ENCODE measurements around the gene MADD. TPM values are rescaled to one million over a fixed set of nuclear protein-coding genes. Genes with fewer than 3 reads are reported as not detected.

The MADD gene
- total RNA-seq: 10 to 100 TPM; 58.2 to 62.1 TPM

GRCh38 chr11:47269829-47270305, at the start of gene MADD:
MADD (plus strand) TSS chr11:47270133.
- peaks cover 44% of the 10 kb centered on the region for H3K4me1 Mint-ChIP-seq (ENCODE audit: low read depth)
- DNase-seq: peak; percentile 93
- H3K36me3 Mint-ChIP-seq: peaks cover 4% of the 10 kb centered on the region

GRCh38 chr11:47220401-47220821, 49.5 kb upstream of the MADD start:
- no peak for DNase-seq
- ChIA-PET POLR2A (interaction anchor here (0.6 to 1.4 kb wide), 2 partner anchors 14 to 83 kb away, joined by 3 to 4 read pairs; no protein-coding TSS in a partner anchor), CTCF (interaction anchor here (2.6 kb wide), 1 partner anchor 42 kb away, joined by 10 read pairs; no protein-coding TSS in a partner anchor)
- peaks cover 44% of the 10 kb centered on the region for H3K4me1 Mint-ChIP-seq (ENCODE audit: low read depth)
- no peak overlapping the region for H3K4me3 Mint-ChIP-seq
- intact Hi-C loops (cut with micrococcal nuclease): no loop called here
- no peaks in the 10 kb centered on the region for H3K9me3 Mint-ChIP-seq
- no peaks in the 10 kb centered on the region for H3K27me3 Mint-ChIP-seq
- peak overlapping the region; percentile 52 for H3K27ac Mint-ChIP-seq
- peaks cover 59% of the 10 kb centered on the region for H3K36me3 Mint-ChIP-seq

More at GRCh38 chr11:47269829-47270305, at the start of gene MADD:
- H3K27me3 Mint-ChIP-seq: no peaks in the 10 kb centered on the region
- peak within 1 kb of the TSS; percentile 84 for H3K4me3 Mint-ChIP-seq
- peak within 1 kb of the TSS; percentile 99 for H3K27ac Mint-ChIP-seq
- CTCF ChIA-PET: interaction anchor here (1.4 to 1.7 kb wide), 2 partner anchors 10 to 143 kb away, joined by 4 to 15 read pairs; no protein-coding TSS in a partner anchor
- intact Hi-C loops (cut with micrococcal nuclease): loop anchor here (1.0 kb wide), 5 partner anchors 22 to 156 kb away; partner anchors contain the start of genes ACP2, DDB2, PSMC3 and SLC39A13
- no peaks in the 10 kb centered on the region for H3K9me3 Mint-ChIP-seq
- POLR2A ChIA-PET: interaction anchor here (2.6 kb wide), 1 partner anchor 54 kb away, joined by 20 read pairs; the partner anchor contains the start of gene DDB2

GRCh38 chr11:47222696-47223095, 47.2 kb upstream of the MADD start:
- Mint-ChIP-seq H3K36me3 (peaks cover 56% of the 10 kb centered on the region), H3K4me3 (no peak overlapping the region), H3K9me3 (no peaks in the 10 kb centered on the region), H3K4me1 (ENCODE audit: low read depth) (peaks cover 45% of the 10 kb centered on the region), H3K27ac (no peak overlapping the region), H3K27me3 (no peaks in the 10 kb centered on the region)
- intact Hi-C loops (cut with micrococcal nuclease): no loop called here
- DNase-seq: no peak
- POLR2A ChIA-PET: no interaction called here
- CTCF ChIA-PET: no interaction called here

GRCh38 chr11:47225552-47226400, 44.2 kb upstream of the MADD start:
- peak; percentile 57 for DNase-seq
- Mint-ChIP-seq H3K27me3 (no peaks in the 10 kb centered on the region), H3K36me3 (peaks cover 53% of the 10 kb centered on the region), H3K4me1 (ENCODE audit: low read depth) (peaks cover 24% of the 10 kb centered on the region), H3K9me3 (no peaks in the 10 kb centered on the region), H3K27ac (peak overlapping the region; percentile 44), H3K4me3 (peak overlapping the region; percentile 7)
- intact Hi-C loops (cut with micrococcal nuclease): loop anchor here (1.0 kb wide), 1 partner anchor 9 kb away; no protein-coding TSS in a partner anchor
- ChIA-PET CTCF (no interaction called here), POLR2A (interaction anchor here (0.5 to 1.3 kb wide), 4 partner anchors 9 to 169 kb away, joined by 3 to 7 read pairs (median 3); partner anchors contain the start of gene DDB2)

GRCh38 chr11:47229161-47229560, 40.8 kb upstream of the MADD start:
- no peak overlapping the region for H3K27ac Mint-ChIP-seq
- H3K4me3 Mint-ChIP-seq: no peak overlapping the region
- no peaks in the 10 kb centered on the region for H3K27me3 Mint-ChIP-seq
- peaks cover 28% of the 10 kb centered on the region for H3K4me1 Mint-ChIP-seq (ENCODE audit: low read depth)
- CTCF ChIA-PET: no interaction called here
- H3K36me3 Mint-ChIP-seq: peaks cover 48% of the 10 kb centered on the region
- intact Hi-C loops (cut with micrococcal nuclease): no loop called here
- no peak for DNase-seq
- H3K9me3 Mint-ChIP-seq: no peaks in the 10 kb centered on the region
- POLR2A ChIA-PET: no interaction called here

- POLR2A ChIA-PET: interaction anchor here (0.8 to 2.0 kb wide), 3 partner anchors 16 to 19 kb away, joined by 3 to 8 read pairs (median 5); partner anchors contain the start of gene DDB2
- intact Hi-C loops (cut with micrococcal nuclease): no loop called here
- no peak overlapping the region for H3K4me3 Mint-ChIP-seq
- H3K4me1 Mint-ChIP-seq (ENCODE audit: low read depth): peaks cover 27% of the 10 kb centered on the region
- H3K9me3 Mint-ChIP-seq: no peaks in the 10 kb centered on the region
- H3K27ac Mint-ChIP-seq: no peak overlapping the region
- no peaks in the 10 kb centered on the region for H3K27me3 Mint-ChIP-seq
- CTCF ChIA-PET: interaction anchor here (1.6 to 3.0 kb wide), 2 partner anchors 15 to 17 kb away, joined by 5 to 9 read pairs; partner anchors contain the start of gene ACP2
- peaks cover 54% of the 10 kb centered on the region for H3K36me3 Mint-ChIP-seq
- no peak for DNase-seq
These were observed 36.9 kb upstream of the MADD start for GRCh38 chr11:47233051-47233450.

GRCh38 chr11:47233989-47234668, 35.8 kb upstream of the MADD start:
- peaks cover 56% of the 10 kb centered on the region for H3K36me3 Mint-ChIP-seq
- intact Hi-C loops (cut with micrococcal nuclease): no loop called here
- no peaks in the 10 kb centered on the region for H3K27me3 Mint-ChIP-seq
- H3K4me1 Mint-ChIP-seq (ENCODE audit: low read depth): peaks cover 27% of the 10 kb centered on the region
- DNase-seq: peak; percentile 30
- H3K27ac Mint-ChIP-seq: peak overlapping the region; percentile 82
- H3K4me3 Mint-ChIP-seq: peak overlapping the region; percentile 30
- no peaks in the 10 kb centered on the region for H3K9me3 Mint-ChIP-seq
- ChIA-PET CTCF (interaction anchor here (0.8 to 3.0 kb wide), 7 partner anchors 14 to 220 kb away, joined by 3 to 9 read pairs (median 5); partner anchors contain the start of gene ACP2), POLR2A (interaction anchor here (1.0 to 2.3 kb wide), 7 partner anchors 13 to 26 kb away, joined by 4 to 18 read pairs (median 5); partner anchors contain the start of genes ACP2 and DDB2)

- H3K27ac Mint-ChIP-seq: peak overlapping the region; percentile 82
- H3K4me1 Mint-ChIP-seq (ENCODE audit: low read depth): peaks cover 27% of the 10 kb centered on the region
- peaks cover 57% of the 10 kb centered on the region for H3K36me3 Mint-ChIP-seq
- ChIA-PET POLR2A (interaction anchor here (1.0 to 2.3 kb wide), 6 partner anchors 10 to 20 kb away, joined by 3 to 18 read pairs (median 5); partner anchors contain the start of genes ACP2 and DDB2), CTCF (interaction anchor here (0.9 to 3.0 kb wide), 6 partner anchors 13 to 219 kb away, joined by 3 to 9 read pairs (median 5); partner anchors contain the start of gene ACP2)
- intact Hi-C loops (cut with micrococcal nuclease): no loop called here
- H3K4me3 Mint-ChIP-seq: peak overlapping the region; percentile 30
- no peaks in the 10 kb centered on the region for H3K27me3 Mint-ChIP-seq
- DNase-seq: peak; percentile 63
- H3K9me3 Mint-ChIP-seq: no peaks in the 10 kb centered on the region
These were observed 35.2 kb upstream of the MADD start for GRCh38 chr11:47234669-47235100.

- H3K4me3 Mint-ChIP-seq: peak overlapping the region; percentile 30
- ChIA-PET POLR2A (interaction anchor here (1.0 to 2.3 kb wide), 6 partner anchors 10 to 20 kb away, joined by 3 to 18 read pairs (median 5); partner anchors contain the start of genes ACP2 and DDB2), CTCF (interaction anchor here (0.6 to 3.0 kb wide), 6 partner anchors 13 to 271 kb away, joined by 3 to 9 read pairs (median 4); partner anchors contain the start of gene ACP2)
- peak overlapping the region; percentile 82 for H3K27ac Mint-ChIP-seq
- peaks cover 62% of the 10 kb centered on the region for H3K36me3 Mint-ChIP-seq
- no peak for DNase-seq
- no peaks in the 10 kb centered on the region for H3K9me3 Mint-ChIP-seq
- no peaks in the 10 kb centered on the region for H3K27me3 Mint-ChIP-seq
- intact Hi-C loops (cut with micrococcal nuclease): no loop called here
- peaks cover 27% of the 10 kb centered on the region for H3K4me1 Mint-ChIP-seq (ENCODE audit: low read depth)
These were observed 34.8 kb upstream of the MADD start for GRCh38 chr11:47235163-47235562.

- H3K27me3 Mint-ChIP-seq: no peaks in the 10 kb centered on the region
- intact Hi-C loops (cut with micrococcal nuclease): no loop called here
- H3K4me3 Mint-ChIP-seq: no peak overlapping the region
- H3K9me3 Mint-ChIP-seq: no peaks in the 10 kb centered on the region
- no peak for DNase-seq
- H3K4me1 Mint-ChIP-seq (ENCODE audit: low read depth): peaks cover 29% of the 10 kb centered on the region
- H3K27ac Mint-ChIP-seq: peak overlapping the region; percentile 49
- peaks cover 63% of the 10 kb centered on the region for H3K36me3 Mint-ChIP-seq
- POLR2A ChIA-PET: interaction anchor here (1.7 kb wide), 1 partner anchor 12 kb away, joined by 5 read pairs; the partner anchor contains the start of gene ACP2
- CTCF ChIA-PET: interaction anchor here (0.8 to 1.4 kb wide), 2 partner anchors 12 to 59 kb away, joined by 3 read pairs; partner anchors contain the start of gene ACP2
These were observed 33.5 kb upstream of the MADD start for GRCh38 chr11:47236482-47236881.

- POLR2A ChIA-PET: interaction anchor here (1.1 kb wide), 1 partner anchor 9 kb away, joined by 3 read pairs; the partner anchor contains the start of gene ACP2
- peaks cover 71% of the 10 kb centered on the region for H3K36me3 Mint-ChIP-seq
- CTCF ChIA-PET: interaction anchor here (1.2 kb wide), 1 partner anchor 20 kb away, joined by 3 read pairs; no protein-coding TSS in a partner anchor
- DNase-seq: no peak
- H3K9me3 Mint-ChIP-seq: no peaks in the 10 kb centered on the region
- intact Hi-C loops (cut with micrococcal nuclease): no loop called here
- H3K4me1 Mint-ChIP-seq (ENCODE audit: low read depth): peaks cover 22% of the 10 kb centered on the region
- no peak overlapping the region for H3K27ac Mint-ChIP-seq
- no peak overlapping the region for H3K4me3 Mint-ChIP-seq
- H3K27me3 Mint-ChIP-seq: no peaks in the 10 kb centered on the region
These were observed 30.1 kb upstream of the MADD start for GRCh38 chr11:47239852-47240251.

All from activated CD4-positive, alpha-beta memory T cell treated with anti-CD3 and anti-CD28 coated beads for 36 hours (primary cell).